GM18498 (cell line): Measurements from ENCODE around the gene APOO.
"Not testable (repeated sequence)": the region's sequence is repeated elsewhere in the genome, so short reads cannot be mapped to it uniquely, and the experiment has no call there.

Experiments
- ATAC-seq: cut with Tn5 transposase; IDR thresholded peaks from one replicate; pipeline ENCODE4 v1.9.1; 2021; ENCODE audit warnings: mild to moderate bottlenecking, moderate library complexity; ENCODE audit not compliant: unreplicated experiment

Gene APOO

DNA sequence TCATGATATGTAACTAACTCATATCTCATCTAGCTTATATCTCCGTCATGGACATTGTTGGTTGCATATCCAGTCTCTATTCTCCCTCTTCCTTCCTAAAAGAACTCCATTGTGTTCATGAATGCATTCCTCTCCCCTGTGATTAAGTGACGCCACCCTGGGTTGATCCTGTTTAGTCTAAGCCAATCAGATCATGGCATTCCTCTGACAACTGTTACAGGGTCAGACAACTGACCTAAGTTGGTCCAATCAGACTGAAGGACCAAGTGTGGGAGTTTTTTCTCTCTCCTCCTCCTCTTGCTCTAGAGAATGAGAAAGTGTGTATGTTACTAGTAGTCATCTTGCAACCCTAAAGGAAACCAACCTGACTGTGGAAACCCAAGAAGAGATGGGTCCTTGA lies 3.6 kb downstream of the APOO start:
- no peak for ATAC-seq

DNA sequence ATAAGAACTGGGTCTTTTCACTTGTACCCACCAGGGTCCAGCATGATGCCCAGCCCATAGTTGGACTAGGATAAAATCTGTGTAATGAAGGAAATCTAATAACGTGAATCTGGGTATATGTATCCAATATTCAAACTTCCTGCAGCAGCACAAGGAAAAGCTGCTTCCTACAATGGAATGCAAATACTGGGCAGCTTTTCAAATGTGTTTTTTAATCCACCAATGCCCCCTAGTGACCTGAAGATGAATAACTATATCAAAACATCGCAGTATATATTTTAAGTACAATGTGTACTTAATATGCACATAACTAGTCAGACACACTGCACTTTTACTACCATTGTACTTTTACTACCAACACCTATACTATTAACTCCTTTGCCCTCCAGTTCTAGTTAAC lies 5.3 kb downstream of the APOO start:
- no peak for ATAC-seq

DNA sequence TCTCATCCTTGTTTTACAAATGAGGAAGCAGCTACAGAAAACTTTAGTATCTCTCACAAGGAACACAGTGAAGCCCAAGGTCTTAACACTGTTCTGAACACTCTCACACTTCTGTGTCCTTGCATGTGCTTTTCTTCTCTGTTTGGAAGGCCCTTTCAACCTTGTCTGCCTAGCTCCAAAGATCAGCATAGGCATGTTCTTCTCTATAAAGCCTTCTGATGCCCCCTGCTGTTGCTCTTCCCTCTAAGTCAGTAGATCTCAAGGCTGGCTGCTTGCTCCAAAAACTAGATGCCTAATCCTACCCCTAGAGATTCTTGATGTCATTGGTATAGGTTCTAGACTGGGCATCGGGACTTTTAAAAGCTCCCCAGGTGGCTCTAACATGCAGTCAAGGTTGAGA lies 5.9 kb downstream of the APOO start:
- ATAC-seq, result peak; percentile 66

DNA sequence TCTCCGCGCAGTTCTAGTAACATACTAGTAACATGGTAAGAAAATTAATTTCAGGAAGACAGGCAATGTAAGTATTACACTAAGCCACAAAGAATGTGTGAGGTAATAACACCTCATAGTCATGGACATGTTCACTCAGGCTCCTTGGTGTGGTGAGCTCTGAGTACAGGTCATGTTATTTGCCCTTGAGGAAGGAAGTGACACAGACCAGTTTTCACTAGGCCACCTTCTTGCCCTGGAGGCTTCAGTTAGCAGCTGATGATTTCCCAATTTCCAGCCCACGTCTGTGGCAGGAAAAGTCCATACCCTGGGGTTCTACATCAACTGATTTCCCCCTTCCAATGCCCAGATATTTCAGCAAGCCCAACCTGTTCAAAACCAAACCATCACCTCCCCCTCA lies 6.7 kb downstream of the APOO start:
- ATAC-seq, result no peak

DNA sequence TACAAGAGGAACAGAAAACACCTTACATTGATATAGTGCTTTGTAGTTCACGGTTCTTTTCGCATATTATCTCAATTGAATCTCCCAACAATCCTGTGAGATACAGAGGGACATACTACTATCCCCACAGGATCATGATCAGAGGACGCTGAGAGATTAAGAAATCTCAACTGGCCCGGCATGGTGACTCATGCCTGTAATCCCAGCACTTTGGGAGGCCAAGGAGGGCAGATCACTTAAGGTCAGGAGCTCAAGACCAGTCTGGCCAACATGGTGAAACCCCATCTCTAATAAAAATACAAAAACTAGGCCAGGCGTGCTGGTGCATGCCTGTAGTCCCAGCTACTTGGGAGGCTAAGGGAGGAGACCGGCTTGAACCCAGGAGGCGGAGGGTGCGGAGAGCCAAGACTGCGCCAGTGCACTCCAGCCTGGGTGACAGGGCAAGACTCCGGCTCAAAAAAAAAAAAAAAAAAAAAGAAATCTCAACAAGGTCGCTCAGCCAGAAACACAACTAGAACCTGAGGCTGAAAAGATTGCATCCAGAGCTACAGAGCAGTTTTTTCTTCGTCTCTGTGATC lies 7.4 kb downstream of the APOO start:
- ATAC-seq, result no peak

DNA sequence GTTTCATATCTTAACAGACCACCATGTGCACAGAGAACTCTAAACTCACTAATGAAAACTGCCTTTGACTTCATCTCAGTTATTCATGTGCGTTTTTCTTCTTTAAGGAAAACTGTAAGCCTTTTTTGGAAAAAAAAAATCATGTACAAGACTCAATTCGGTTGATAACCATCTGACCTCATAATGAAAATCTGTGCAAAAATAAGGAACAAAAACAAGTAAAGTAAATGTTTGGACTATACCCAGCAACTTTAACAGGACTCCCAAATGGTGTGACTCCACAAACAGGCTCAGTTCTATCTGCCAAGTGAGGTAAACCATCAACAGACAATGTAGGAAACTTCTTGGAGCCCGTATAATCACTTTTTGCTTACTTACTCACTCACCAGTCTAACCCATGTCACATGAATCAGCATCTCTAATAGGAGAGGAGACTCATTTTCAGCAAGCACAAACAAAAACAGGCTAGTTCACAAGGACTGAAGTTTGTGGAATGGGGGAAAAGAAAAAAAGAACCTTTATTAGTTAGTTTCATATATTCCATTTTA lies 9.3 kb downstream of the APOO start:
- no peak for ATAC-seq

DNA sequence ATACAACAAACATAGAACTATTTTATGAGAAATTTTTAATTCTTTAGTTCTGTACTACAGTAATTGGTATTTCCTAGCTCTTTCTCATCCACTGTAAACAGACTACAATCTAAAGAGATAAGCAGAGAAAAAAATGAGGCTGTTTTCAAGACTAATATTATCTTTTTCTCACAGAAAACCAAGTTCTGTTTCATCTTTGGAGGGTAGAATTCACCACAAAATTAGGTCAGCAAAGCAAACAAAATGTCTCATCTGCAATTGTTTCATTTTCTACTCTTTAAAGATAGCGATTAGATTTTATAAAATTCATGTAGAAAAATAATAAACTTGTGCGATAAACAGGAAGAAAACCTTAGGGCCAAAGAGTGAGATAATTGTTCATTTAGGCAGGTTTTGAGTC lies 10.8 kb downstream of the APOO start:
- no peak for ATAC-seq

DNA sequence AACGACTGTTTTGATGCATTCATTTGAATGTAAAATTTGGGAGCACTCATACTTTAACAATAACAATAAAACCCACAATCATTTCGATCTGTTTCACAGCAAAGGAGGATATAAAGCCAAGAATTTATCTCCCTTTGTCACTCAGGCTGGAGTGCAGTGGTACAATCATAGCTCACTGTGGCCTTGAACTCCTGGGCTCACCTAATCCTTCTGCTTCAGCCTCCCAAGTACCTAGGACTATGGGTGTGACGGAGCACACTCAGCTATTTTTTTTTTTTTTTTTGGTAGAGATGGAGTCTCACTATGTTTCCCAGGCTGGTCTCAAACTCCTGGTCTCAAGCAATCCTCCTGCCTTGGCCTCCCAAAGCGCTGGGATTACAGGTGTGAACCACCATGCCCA lies 11.2 kb downstream of the APOO start:
- ATAC-seq, result not testable (repeated sequence)

DNA sequence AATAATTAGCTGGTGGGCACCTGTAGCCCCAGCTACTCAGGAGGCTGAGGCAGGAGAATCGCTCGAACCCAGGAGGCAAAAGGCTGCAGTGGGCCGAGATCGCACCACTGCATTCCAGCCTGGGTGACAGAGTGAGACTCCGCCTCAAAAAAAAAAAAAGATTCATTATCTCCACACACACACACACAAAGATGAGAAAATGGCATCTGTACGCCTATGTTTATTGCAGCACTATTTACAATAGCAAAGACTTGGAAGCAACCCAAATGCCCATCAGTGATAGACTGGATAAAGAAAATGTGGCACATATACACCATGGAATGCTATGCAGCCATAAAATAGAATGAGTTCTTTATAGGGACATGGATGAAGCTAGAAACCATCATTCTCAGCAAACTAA lies 12.7 kb downstream of the APOO start:
- ATAC-seq, result not testable (repeated sequence)

DNA sequence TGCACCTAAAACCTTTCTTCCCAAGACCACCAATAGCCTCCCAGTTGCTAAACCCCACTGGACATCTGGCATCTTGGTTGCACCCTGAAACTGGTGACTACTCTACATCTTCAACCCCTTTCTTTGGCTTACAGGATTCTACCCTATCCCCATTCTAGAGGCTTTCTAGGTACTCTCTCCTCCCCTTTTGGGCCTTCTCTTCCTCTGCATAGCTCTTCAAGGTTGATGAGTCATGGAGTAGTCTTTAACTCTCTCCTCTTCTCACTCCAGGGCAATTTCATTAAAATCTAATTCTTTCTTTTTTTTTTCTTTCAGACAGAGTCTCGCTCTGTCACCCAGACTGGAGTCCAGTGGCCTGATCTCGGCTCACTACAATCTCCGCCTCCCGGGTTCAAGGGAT lies 16.8 kb downstream of the APOO start:
- ATAC-seq, result no peak

DNA sequence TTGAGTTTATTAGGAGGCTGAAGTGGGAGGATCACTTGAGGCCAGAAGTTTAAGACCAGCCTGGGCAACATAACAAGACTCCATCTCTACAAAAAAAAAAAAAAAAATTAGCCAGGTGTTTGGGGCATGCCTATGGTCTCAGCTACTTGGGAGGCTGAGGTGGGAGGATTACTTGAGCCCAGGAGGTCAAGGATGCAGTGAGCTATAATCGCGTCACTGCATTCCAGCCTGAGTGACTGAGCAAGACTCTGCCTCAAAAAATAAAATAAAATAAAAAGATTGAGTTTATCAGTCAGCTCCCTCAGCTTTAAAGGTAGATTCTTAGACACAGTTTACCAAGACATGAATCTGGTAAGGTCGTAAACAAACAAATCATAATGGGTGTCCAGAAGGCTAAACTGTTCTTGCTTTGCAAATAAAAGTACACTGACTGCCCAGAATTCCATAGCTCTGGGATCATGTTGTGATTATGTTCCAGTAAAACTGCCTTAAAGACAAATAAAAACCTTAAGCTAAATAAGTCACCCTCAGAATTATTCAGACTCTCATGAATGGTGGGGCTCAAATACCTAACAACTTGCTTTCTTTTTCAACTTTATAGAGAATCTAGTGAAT lies 18.7 kb downstream of the APOO start:
- ATAC-seq, result no peak

DNA sequence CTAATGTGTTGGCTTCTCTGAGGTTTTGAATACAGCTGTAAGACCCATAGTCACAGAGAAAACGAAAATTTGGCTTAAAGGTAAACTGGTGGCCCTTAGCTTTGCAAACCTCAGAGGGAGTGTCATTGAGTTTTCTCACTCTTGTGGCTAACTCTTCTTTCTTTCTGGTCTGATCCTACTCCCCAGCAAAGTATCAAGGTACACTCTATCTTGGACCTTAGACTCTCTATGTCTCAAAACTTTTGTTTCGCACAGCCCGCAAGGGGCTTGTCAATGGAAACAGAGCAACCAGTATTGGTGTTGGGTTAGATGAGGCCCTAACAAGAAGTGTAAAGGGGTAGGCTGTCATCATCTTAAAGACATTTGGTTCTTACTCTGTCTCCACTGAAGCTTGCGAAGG lies 19.8 kb downstream of the APOO start:
- no peak for ATAC-seq

DNA sequence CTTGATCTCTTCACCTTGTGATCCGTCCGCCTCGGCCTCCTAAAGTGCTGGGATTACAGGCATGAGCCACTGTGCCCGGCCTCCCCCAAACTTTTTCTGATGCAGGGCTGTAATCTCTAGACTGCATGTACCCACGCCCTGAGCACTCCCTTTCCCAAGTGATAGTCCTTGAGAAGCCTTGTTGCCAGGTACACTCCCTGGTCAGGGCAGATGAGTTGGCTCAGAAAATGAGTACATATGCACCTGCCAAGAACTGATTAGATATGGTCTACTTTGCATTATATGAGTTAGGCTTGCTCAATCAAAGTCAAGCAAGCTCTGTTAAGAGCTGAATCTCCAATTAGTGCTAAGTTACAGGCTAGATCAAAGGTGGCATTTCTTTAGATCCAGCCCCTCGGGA lies 20.3 kb downstream of the APOO start:
- no peak for ATAC-seq

DNA sequence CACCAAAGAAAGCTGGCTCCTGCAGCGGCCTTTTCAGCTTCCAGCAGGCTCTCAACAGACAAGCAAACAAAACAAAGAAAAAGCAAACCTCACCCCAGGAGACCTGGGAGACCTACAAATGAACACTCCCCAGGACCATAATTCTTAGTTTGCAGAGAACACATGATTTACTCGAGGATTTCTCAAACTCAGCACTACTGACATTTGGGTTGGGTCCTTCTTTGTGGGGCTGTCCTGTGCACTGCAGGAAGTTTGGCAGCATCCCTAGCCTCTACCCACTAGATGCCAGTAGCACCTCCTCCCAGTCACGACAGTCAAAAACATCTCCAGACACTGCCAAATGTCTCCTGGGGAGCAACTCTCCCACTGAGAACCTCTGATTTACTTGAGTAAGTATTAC lies 21.9 kb downstream of the APOO start:
- ATAC-seq, result no peak

DNA sequence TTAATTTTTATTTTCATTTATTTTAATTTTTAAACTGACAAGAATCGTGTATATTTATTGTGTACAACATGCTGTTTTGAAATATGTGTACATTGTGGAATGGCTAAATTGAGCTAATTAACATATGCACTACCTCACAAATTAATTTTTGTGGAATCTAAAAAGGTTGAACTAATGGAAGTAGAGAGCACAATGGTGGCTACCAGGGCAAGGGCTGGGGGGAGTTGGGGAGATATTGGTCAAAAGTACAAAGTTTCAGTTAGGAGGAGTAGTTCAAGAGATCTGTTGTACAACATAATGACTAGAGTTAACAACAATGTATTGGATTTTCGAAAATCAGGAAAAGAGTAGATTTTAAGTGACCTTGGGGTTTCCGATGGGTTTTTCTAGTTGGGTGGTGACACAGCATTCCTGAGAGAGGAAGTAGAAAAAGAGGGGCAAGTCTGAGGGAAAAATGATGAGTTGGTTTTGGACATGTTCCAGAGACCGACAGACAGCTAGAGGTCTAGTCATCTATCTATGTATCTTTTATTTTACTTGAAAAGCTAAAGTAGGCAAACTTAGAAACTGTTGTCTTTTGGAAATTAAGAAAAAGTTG lies 23.2 kb downstream of the APOO start:
- ATAC-seq, result no peak

DNA sequence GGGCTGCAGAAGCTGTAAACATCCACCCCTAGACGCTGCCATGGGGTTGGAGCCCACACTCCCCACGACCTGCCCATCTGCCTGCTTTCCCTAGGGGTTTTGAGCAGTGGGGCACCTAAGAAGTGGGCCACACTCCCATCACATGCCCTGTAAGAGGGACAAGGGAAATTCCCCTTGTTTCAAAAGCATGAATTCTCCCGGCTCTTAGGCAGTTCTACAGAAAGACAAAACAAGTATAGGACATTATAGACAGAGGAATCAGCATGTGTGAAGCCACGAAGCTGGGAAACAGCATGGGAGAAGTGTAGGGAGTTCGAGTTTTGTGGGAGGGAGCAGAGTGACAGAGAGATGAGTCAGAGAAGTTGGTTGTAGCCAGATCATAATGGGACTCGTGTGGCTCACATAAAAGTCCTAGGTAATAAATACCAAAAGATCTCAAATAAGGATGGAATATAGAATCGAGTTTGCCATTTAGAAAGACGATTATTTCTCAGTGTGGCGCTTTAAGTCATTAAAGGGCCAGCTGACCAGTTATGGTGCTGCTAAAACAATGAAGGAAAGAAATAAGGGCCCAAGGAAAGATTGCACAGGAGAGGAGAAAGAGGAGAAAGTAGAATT lies 23.9 kb downstream of the APOO start:
- no peak for ATAC-seq

DNA sequence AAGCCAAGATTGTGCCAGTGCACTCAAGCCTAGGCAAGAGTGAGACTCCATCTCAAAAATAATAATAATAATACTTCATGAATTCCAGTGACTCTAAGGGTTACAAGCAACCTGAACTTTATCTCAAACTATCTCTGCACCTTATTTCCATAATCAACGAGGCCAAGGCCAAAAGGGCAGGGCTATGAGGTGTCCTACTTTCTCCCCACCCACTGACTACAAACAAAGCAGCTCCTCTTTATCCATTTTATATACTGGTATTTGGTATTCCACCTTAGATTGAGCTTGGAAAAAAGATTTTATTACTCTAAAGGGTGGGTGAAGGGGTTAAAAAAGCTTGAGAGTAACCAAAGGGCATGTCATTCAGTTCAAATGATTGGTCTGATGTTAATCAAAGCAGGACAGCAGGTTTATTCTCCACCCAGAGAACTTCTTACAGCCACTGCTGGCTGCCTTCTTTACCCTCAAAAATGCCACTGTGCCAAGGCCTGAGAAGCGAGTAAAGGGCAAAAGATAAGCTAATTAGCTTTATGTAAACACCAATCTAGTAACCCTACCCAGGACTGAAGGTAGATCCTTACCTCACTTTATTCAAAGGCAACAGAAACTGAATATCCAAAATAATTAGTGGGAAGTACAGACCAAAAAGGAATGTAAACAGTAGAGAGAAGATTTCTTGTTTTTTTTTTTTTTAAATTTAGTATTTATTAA lies 28.2 kb downstream of the APOO start:
- ATAC-seq, result no peak

DNA sequence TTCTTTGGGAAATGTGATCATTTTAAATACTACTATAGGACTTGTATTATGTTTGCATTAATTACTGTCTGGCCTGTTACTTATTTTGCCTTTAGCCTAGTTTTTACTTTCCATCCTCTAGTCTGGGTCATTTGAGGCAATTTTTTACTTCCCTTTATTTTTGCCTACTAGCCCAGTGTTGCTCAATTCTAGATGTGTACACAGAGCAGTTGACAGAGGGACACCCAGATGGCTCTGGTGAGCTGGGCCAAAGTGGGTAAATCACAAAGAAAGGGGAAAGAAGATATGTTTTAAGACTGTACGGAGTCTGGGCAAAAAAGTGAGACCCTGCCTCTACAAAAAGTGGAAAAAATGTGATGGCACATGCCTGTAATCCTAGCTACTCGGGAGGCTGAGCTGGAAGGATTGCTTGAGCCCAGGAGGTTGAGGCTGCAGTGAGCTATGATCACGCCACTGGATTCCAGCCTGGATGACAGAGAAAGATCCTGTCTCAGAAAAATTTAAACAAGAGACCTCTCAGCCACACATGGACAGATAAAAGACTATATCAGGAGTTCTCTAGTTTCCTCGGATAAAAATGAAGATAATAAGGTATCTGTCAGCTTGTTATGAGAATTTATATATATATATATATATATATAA lies 35.7 kb downstream of the APOO start:
- no peak for ATAC-seq

DNA sequence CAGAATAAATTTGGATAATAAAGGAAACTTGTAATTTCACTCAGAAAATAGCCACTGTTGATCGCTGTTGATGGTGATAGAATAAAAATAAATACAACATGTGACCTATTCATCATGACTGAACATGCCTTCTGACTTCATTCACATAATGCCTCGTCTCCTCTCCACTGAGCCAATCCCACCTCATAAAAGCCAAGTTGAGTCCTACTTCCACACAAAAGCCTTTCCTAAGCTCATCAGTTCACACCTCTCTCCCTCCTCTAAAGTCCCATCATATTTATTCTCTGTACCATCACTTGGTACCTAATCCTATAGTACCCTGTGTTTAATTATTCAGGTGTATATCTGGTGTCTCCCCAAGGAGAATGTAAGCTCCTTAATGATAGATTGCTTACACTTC lies 37.7 kb downstream of the APOO start:
- ATAC-seq, result no peak

DNA sequence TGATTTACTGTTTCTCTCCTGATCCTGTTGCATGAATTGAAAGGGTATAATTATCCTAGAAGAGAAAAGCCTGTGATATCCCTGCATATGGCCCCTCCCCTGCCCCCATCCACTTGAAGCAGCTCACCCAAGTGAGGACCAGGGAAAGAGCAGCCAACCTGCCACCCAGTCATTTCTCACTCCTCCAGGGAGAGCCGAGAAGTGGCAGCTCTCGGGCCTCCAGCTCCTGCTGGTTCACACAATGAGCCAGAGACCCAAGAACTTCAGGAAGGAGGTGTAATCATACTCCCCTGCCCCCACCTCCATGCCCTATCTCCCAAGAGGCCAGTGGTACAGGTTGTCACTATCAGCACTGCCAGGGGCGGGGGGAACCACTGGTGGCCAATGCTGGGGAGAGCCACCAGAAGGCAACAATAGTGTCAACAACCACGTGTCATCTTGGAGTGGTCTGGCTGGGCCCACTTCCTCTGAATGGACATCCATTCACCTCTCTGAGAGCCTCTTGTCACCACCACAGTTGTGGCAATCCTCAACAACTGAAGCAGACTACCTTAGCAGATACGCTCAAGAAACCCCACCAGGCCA lies 42.9 kb downstream of the APOO start:
- no peak for ATAC-seq

DNA sequence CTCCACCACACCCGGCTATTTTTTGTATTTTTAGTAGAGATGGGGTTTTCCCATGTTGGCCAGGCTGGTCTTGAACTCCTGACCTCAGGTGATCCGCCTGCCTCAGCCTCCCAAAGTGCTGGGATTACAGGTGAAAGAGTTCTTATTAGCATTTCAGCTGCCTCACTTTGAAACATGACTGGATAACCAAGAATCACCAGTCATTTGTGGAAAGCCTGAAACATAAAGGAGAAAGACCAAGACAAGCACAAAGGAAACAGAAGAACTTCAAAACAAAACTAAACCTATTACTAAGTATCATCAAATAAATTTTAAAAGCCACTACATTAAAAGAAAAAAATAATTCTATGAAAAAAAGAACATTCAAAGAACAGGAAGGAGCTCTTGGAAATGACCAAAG lies 45.8 kb downstream of the APOO start:
- ATAC-seq, result not testable (repeated sequence)
